Smooth muscle cell (in vitro differentiated cells): ENCODE results near the gene DPAGT1. TPM values are rescaled to one million over a fixed set of nuclear protein-coding genes. Genes with fewer than 3 reads are reported as not detected.

Experiments
- DNase-seq: peaks from one replicate; lab custom pipeline; 2025; ENCODE audit not compliant: unreplicated experiment; lab: John Stamatoyannopoulos, UW
- H2AFZ ChIP-seq: fragments of 200-600 bp; sonication (generic); 2 replicates; pipeline ENCODE4 v1.6.0; 2016; ENCODE audit warnings: antibody characterized with exemption, low read depth, mild to moderate bottlenecking
- H3F3A ChIP-seq: fragments of 200-600 bp; sonication (generic); 2 replicates; pipeline ENCODE4 v1.6.0; 2017; ENCODE audit warnings: antibody characterized with exemption, low read depth
- H3K27ac ChIP-seq: fragments of 200-600 bp; sonication (generic); 2 replicates; pipeline ENCODE4 v1.5.1; 2016; ENCODE audit warnings: low read depth, mild to moderate bottlenecking
- H3K27me3 ChIP-seq: fragments of 200-600 bp; sonication (generic); 2 replicates; pipeline ENCODE4 v1.6.1; 2016; ENCODE audit warnings: low read depth, mild to moderate bottlenecking
- H3K36me3 ChIP-seq: fragments of 200-600 bp; sonication (generic); 2 replicates; pipeline ENCODE4 v1.5.1; 2016; ENCODE audit warnings: low read depth
- H3K4me1 ChIP-seq: fragments of 200-600 bp; sonication (generic); 2 replicates; pipeline ENCODE4 v1.5.1; 2016; ENCODE audit warnings: low read depth
- H3K4me2 ChIP-seq: fragments of 200-600 bp; sonication (generic); 2 replicates; pipeline ENCODE4 v1.6.0; 2016; ENCODE audit warnings: mild to moderate bottlenecking
- H3K4me3 ChIP-seq: fragments of 200-600 bp; sonication (generic); 2 replicates; pipeline ENCODE4 v1.5.1; 2016; ENCODE audit warnings: mild to moderate bottlenecking
- H3K79me2 ChIP-seq: fragments of 200-600 bp; sonication (generic); 2 replicates; pipeline ENCODE4 v1.6.0; 2016; ENCODE audit warnings: low read depth, mild to moderate bottlenecking
- H3K9ac ChIP-seq: fragments of 200-600 bp; sonication (generic); 2 replicates; pipeline ENCODE4 v1.6.0; 2016; ENCODE audit warnings: low read depth
- H3K9me3 ChIP-seq: fragments of 200-600 bp; sonication (generic); replicated peaks from 2 replicates; pipeline ENCODE4 v1.5.1; 2016; ENCODE audit warnings: low read depth
- H4K20me1 ChIP-seq: fragments of 200-600 bp; sonication (generic); 2 replicates; pipeline ENCODE4 v1.6.0; 2016; ENCODE audit warnings: low read depth
- CTCF ChIP-seq: fragments of 200-600 bp; sonication (generic); IDR thresholded peaks from 2 replicates; pipeline ENCODE4 v1.5.1; 2017; ENCODE audit warnings: borderline replicate concordance, mild to moderate bottlenecking, antibody characterized with exemption; ENCODE audit not compliant: insufficient read depth, poor library complexity, severe bottlenecking
- WGBS: methylation state at CpG from one replicate; pipeline ENCODE4 v1.1.7; 2016; ENCODE audit warnings: low lambda C conversion rate; 5-methylcytosine and 5-hydroxymethylcytosine counted together
- polyA plus RNA-seq: library from polyadenylated mRNA; unstranded; fragments of >200 nt; fragmentation: Nextera tagmentation; extraction: Ambion mirVana; gene quantifications from 2 replicates; pipeline ENCODE4 v1.2.1, GENCODE V29; 2016
- total RNA-seq: library from RNA; depleted of rRNA; stranded (reverse); fragments of >200 nt; gene quantifications from 2 replicates; pipeline ENCODE4 v1.2.3, GENCODE V29; 2014

Gene DPAGT1
- total and polyA plus RNA-seq, 2 experiments from 2014 or later, result 40.5 to 73.7 TPM

- WGBS, result 97% methylated on average over 7 of the region's 7 CpGs
- H3K27me3 ChIP-seq, result no peaks in the 10 kb centered on the region
- H3K36me3 ChIP-seq, result peaks cover 10% of the 10 kb centered on the region
- H3K4me2 ChIP-seq, result no peak overlapping the region
- no peaks in the 10 kb centered on the region for H3K79me2 ChIP-seq
- no peaks in the 10 kb centered on the region for H4K20me1 ChIP-seq
- H3F3A ChIP-seq, result no peaks in the 10 kb centered on the region
- no peak overlapping the region for H3K4me3 ChIP-seq
- no peaks in the 10 kb centered on the region for H3K4me1 ChIP-seq
- H2AFZ ChIP-seq, result no peak overlapping the region
- no peak overlapping the region for H3K27ac ChIP-seq
- TF ChIP-seq CTCF, result no peak
- DNase-seq, result no peak
- H3K9me3 ChIP-seq, result no peaks in the 10 kb centered on the region
- no peak overlapping the region for H3K9ac ChIP-seq
Observed at GRCh38 chr11:119049081-119049480, 52.6 kb downstream of the DPAGT1 start.

- no peaks in the 10 kb centered on the region for H3F3A ChIP-seq
- no peaks in the 10 kb centered on the region for H3K79me2 ChIP-seq
- no peak overlapping the region for H3K27ac ChIP-seq
- 98% methylated on average over 9 of the region's 9 CpGs for WGBS
- peaks cover 10% of the 10 kb centered on the region for H3K36me3 ChIP-seq
- H3K4me2 ChIP-seq, result no peak overlapping the region
- H4K20me1 ChIP-seq, result no peaks in the 10 kb centered on the region
- DNase-seq, result no peak
- no peaks in the 10 kb centered on the region for H3K27me3 ChIP-seq
- H3K4me1 ChIP-seq, result no peaks in the 10 kb centered on the region
- no peak overlapping the region for H3K4me3 ChIP-seq
- no peaks in the 10 kb centered on the region for H3K9me3 ChIP-seq
- no peak overlapping the region for H2AFZ ChIP-seq
- TF ChIP-seq CTCF, result no peak
- H3K9ac ChIP-seq, result no peak overlapping the region
Observed at GRCh38 chr11:119048644-119049043, 53.0 kb downstream of the DPAGT1 start.

- Histone ChIP-seq H3K4me2 (no peak overlapping the region), H3K27ac (no peak overlapping the region), H3K4me1 (no peaks in the 10 kb centered on the region), H2AFZ (no peak overlapping the region), H3K79me2 (no peaks in the 10 kb centered on the region), H3K27me3 (no peaks in the 10 kb centered on the region), H3K9ac (no peak overlapping the region), H3K4me3 (no peak overlapping the region), H3F3A (no peaks in the 10 kb centered on the region), H3K9me3 (no peaks in the 10 kb centered on the region), H4K20me1 (no peaks in the 10 kb centered on the region), H3K36me3 (peaks cover 10% of the 10 kb centered on the region)
- TF ChIP-seq CTCF, result no peak
- 99% methylated on average over 6 of the region's 6 CpGs for WGBS
- no peak for DNase-seq
Observed at GRCh38 chr11:119047205-119047604, 54.4 kb downstream of the DPAGT1 start.

Other genes starting within 250 kb of the DPAGT1 start
- not detected in 2 replicates for gene CXCR5, start 218.0 kb downstream of the DPAGT1 start, total RNA-seq
- 1.6 TPM in 1 of 2 replicates, not detected in the other for gene CXCR5, start 218.0 kb downstream of the DPAGT1 start, polyA plus RNA-seq
- gene BCL9L, start 175.9 kb downstream of the DPAGT1 start, total RNA-seq, result 10.5 and 10.8 TPM in 2 replicates
- 11.4 and 19.0 TPM in 2 replicates for gene BCL9L, start 175.9 kb downstream of the DPAGT1 start, polyA plus RNA-seq
- not detected in 2 replicates for gene UPK2, start 145.6 kb downstream of the DPAGT1 start, total RNA-seq
- 1.4 and 2.5 TPM in 2 replicates for gene UPK2, start 145.6 kb downstream of the DPAGT1 start, polyA plus RNA-seq
- not detected in 2 replicates for gene FOXR1, start 130.1 kb downstream of the DPAGT1 start, total RNA-seq
- not detected in 2 replicates for gene FOXR1, start 130.1 kb downstream of the DPAGT1 start, polyA plus RNA-seq
- 14.9 and 17.8 TPM in 2 replicates for gene CENATAC, start 103.7 kb downstream of the DPAGT1 start, total RNA-seq
- gene CENATAC, start 103.7 kb downstream of the DPAGT1 start, polyA plus RNA-seq, result 5.3 and 20.9 TPM in 2 replicates
- gene RPS25, start 83.5 kb downstream of the DPAGT1 start, total RNA-seq, result 1,510 and 1,616 TPM in 2 replicates
- gene RPS25, start 83.5 kb downstream of the DPAGT1 start, polyA plus RNA-seq, result 975 and 1,078 TPM in 2 replicates
- gene TRAPPC4, start 83.1 kb downstream of the DPAGT1 start, total RNA-seq, result 55.2 and 103 TPM in 2 replicates
- 157 and 168 TPM in 2 replicates for gene TRAPPC4, start 83.1 kb downstream of the DPAGT1 start, polyA plus RNA-seq
- 17.5 and 22.3 TPM in 2 replicates for gene SLC37A4, start 71.0 kb downstream of the DPAGT1 start, total RNA-seq
- gene SLC37A4, start 71.0 kb downstream of the DPAGT1 start, polyA plus RNA-seq, result 22.8 and 28.9 TPM in 2 replicates
- gene HYOU1, start 44.6 kb downstream of the DPAGT1 start, total RNA-seq, result 98.1 and 122 TPM in 2 replicates
- 79.8 and 90.4 TPM in 2 replicates for gene HYOU1, start 44.6 kb downstream of the DPAGT1 start, polyA plus RNA-seq
- gene VPS11, start 34.0 kb downstream of the DPAGT1 start, total RNA-seq, result 32.3 and 33.8 TPM in 2 replicates
- gene VPS11, start 34.0 kb downstream of the DPAGT1 start, polyA plus RNA-seq, result 33.1 and 38.7 TPM in 2 replicates
- gene HMBS, start 17.0 kb downstream of the DPAGT1 start, total RNA-seq, result 13.9 and 33.7 TPM in 2 replicates
- gene HMBS, start 17.0 kb downstream of the DPAGT1 start, polyA plus RNA-seq, result 39.9 and 43.4 TPM in 2 replicates
- gene C2CD2L, start 5.5 kb upstream of the DPAGT1 start, total RNA-seq, result 4.8 and 10.6 TPM in 2 replicates
- 7.2 and 9.2 TPM in 2 replicates for gene C2CD2L, start 5.5 kb upstream of the DPAGT1 start, polyA plus RNA-seq
- gene HINFP, start 19.7 kb upstream of the DPAGT1 start, total RNA-seq, result 17.3 and 18.6 TPM in 2 replicates
- gene HINFP, start 19.7 kb upstream of the DPAGT1 start, polyA plus RNA-seq, result 11.2 and 15.6 TPM in 2 replicates
- gene ABCG4, start 47.2 kb upstream of the DPAGT1 start, total RNA-seq, result 0.76 and 0.85 TPM in 2 replicates
- gene ABCG4, start 47.2 kb upstream of the DPAGT1 start, polyA plus RNA-seq, result 2.0 and 2.1 TPM in 2 replicates
- gene NLRX1, start 66.9 kb upstream of the DPAGT1 start, total RNA-seq, result 10.6 and 13.0 TPM in 2 replicates
- 16.8 and 18.7 TPM in 2 replicates for gene NLRX1, start 66.9 kb upstream of the DPAGT1 start, polyA plus RNA-seq
- not detected in 2 replicates for gene NHERF4, start 83.6 kb upstream of the DPAGT1 start, total RNA-seq
- gene NHERF4, start 83.6 kb upstream of the DPAGT1 start, polyA plus RNA-seq, result 0.34 and 0.39 TPM in 2 replicates
- 17.6 and 18.9 TPM in 2 replicates for gene CBL, start 104.5 kb upstream of the DPAGT1 start, total RNA-seq
- 5.0 and 5.7 TPM in 2 replicates for gene CBL, start 104.5 kb upstream of the DPAGT1 start, polyA plus RNA-seq
- 138 and 160 TPM in 2 replicates for gene MCAM, start 215.3 kb upstream of the DPAGT1 start, total RNA-seq
- gene MCAM, start 215.3 kb upstream of the DPAGT1 start, polyA plus RNA-seq, result 30.7 and 32.1 TPM in 2 replicates
- 14.6 and 16.1 TPM in 2 replicates for gene RNF26, start 232.7 kb upstream of the DPAGT1 start, total RNA-seq
- 53.3 and 63.1 TPM in 2 replicates for gene RNF26, start 232.7 kb upstream of the DPAGT1 start, polyA plus RNA-seq
- gene C1QTNF5, start 239.0 kb upstream of the DPAGT1 start, total RNA-seq, result 1.4 and 7.0 TPM in 2 replicates
- 5.2 and 7.2 TPM in 2 replicates for gene C1QTNF5, start 239.0 kb upstream of the DPAGT1 start, polyA plus RNA-seq
- gene MFRP, start 244.9 kb upstream of the DPAGT1 start, total RNA-seq, result not detected in 2 replicates
- gene MFRP, start 244.9 kb upstream of the DPAGT1 start, polyA plus RNA-seq, result not detected in 2 replicates